Endothelial cell (in vitro differentiated cells): ENCODE data around the gene CDKN3. TPM values are rescaled to one million over a fixed set of nuclear protein-coding genes. Genes with fewer than 3 reads are reported as not detected.

ENCODE experiments used
- DNase-seq: peaks from one replicate; pipeline ENCODE4 v3.0.0; 2021; ENCODE audit warnings: low spot score
- H3K27ac Mint-ChIP-seq: one replicate; pipeline ENCODE4 v1.8.0; 2021; ENCODE audit warnings: mixed read lengths, inconsistent platforms; ENCODE audit not compliant: unreplicated experiment
- H3K27me3 Mint-ChIP-seq: one replicate; pipeline ENCODE4 v1.8.0; 2021; ENCODE audit warnings: mild to moderate bottlenecking, moderate library complexity, mixed read lengths, inconsistent platforms; ENCODE audit not compliant: unreplicated experiment
- H3K36me3 Mint-ChIP-seq: one replicate; pipeline ENCODE4 v1.8.0; 2021; ENCODE audit warnings: mild to moderate bottlenecking, low read depth, mixed read lengths, inconsistent platforms; ENCODE audit not compliant: unreplicated experiment
- H3K4me1 Mint-ChIP-seq: one replicate; pipeline ENCODE4 v1.8.0; 2021; ENCODE audit warnings: mild to moderate bottlenecking, mixed read lengths, inconsistent platforms; ENCODE audit not compliant: unreplicated experiment
- H3K4me3 Mint-ChIP-seq: one replicate; pipeline ENCODE4 v1.8.0; 2021; ENCODE audit warnings: mild to moderate bottlenecking, mixed read lengths, inconsistent platforms; ENCODE audit not compliant: unreplicated experiment
- H3K9me3 Mint-ChIP-seq: one replicate; pipeline ENCODE4 v1.8.0; 2021; ENCODE audit warnings: mixed read lengths, inconsistent platforms; ENCODE audit not compliant: unreplicated experiment
- total RNA-seq: library from RNA; stranded (reverse); fragmentation: NEBNext Ultra II Directional; extraction: Animal tissue kit (Norgen Biotek cat#: 25700); gene quantifications from one replicate; pipeline ENCODE4 v1.2.1, GENCODE V29; 2021; ENCODE audit not compliant: unreplicated experiment
- TF ChIP-seq, protein P1 (sequence below): fragments of 200-600 bp; sonication (generic); IDR thresholded peaks from one replicate; pipeline ENCODE4 v1.5.0; 2021; ENCODE audit warnings: antibody characterized with exemption; ENCODE audit not compliant: unreplicated experiment

Gene CDKN3
- total RNA-seq, 1 donor from 2014 or later = 12.2 TPM

DNA sequence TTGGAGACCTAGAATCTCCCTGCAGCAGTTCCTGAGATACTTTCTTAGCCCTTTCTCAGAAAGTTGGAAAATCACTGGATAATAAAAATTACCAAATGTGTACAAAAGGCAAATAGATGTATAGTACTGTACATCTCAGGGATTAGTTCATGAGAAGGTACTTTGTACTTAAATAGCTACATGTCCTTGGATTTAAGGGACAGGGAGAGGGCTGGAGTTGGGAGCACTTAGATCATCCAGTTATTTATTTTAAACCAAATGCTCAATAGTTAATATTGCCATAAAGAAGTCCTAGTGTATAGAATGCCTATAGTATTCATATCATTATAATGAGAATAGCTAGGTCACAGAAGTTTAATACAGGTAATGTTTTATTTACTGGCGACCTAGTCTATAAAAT lies 13.4 kb downstream of the CDKN3 start:
- Mint-ChIP-seq H3K27ac (no peak overlapping the region), H3K4me1 (no peaks in the 10 kb centered on the region), H3K27me3 (peaks cover 3% of the 10 kb centered on the region), H3K36me3 (peaks cover 16% of the 10 kb centered on the region), H3K4me3 (no peak overlapping the region), H3K9me3 (no peaks in the 10 kb centered on the region)
- no peak for DNase-seq
- TF ChIP-seq, protein P1, sequence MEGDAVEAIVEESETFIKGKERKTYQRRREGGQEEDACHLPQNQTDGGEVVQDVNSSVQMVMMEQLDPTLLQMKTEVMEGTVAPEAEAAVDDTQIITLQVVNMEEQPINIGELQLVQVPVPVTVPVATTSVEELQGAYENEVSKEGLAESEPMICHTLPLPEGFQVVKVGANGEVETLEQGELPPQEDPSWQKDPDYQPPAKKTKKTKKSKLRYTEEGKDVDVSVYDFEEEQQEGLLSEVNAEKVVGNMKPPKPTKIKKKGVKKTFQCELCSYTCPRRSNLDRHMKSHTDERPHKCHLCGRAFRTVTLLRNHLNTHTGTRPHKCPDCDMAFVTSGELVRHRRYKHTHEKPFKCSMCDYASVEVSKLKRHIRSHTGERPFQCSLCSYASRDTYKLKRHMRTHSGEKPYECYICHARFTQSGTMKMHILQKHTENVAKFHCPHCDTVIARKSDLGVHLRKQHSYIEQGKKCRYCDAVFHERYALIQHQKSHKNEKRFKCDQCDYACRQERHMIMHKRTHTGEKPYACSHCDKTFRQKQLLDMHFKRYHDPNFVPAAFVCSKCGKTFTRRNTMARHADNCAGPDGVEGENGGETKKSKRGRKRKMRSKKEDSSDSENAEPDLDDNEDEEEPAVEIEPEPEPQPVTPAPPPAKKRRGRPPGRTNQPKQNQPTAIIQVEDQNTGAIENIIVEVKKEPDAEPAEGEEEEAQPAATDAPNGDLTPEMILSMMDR = no peak

DNA sequence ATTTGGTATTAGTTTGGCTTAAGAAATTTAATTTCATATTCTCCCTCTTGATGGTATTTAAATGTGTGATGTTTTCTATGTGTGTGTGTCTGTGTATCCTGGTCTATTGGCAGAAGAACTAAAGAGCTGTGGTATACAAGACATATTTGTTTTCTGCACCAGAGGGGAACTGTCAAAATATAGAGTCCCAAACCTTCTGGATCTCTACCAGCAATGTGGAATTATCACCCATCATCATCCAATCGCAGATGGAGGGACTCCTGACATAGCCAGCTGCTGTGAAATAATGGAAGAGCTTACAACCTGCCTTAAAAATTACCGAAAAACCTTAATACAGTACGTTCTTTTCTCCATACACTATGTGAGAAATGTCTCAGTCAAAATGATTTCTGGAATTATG lies 14.6 kb downstream of the CDKN3 start:
- Mint-ChIP-seq H3K27ac (no peak overlapping the region), H3K27me3 (peaks cover under 1% of the 10 kb centered on the region), H3K9me3 (no peaks in the 10 kb centered on the region), H3K36me3 (peaks cover 13% of the 10 kb centered on the region), H3K4me1 (no peaks in the 10 kb centered on the region), H3K4me3 (no peak overlapping the region)
- DNase-seq = no peak
- TF ChIP-seq, protein P1 = no peak

DNA sequence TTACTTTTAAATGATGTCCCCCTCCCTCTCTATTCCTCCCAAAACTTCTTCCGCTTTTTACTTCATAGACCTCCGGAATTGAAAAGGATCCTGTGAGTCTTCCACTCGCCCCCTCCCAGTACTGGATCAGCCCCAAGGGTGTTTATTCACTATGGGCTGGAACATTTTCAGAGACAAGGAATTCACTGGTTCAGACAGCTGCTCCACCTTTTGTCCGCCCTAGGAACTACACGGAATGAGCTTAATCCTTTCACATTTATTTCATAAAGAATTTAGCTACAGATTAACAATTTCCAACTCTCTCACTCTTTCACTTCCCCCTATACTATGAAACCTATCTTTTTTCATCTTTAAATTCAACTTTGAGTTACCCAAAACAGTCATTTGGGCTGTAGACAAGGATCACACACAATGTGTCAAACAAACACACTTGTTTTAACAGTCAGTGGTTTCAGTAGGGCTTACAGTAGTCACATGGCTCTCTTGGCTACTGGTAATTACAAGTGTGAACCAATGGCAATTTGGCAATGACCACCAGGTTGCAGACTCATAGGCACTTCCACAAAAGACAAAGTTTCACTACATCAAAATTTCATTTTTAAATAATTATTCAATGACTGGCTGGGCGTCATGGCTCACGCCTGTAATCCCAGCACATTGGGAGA lies 23.8 kb downstream of the CDKN3 start:
- H3K4me1 Mint-ChIP-seq = peaks cover 4% of the 10 kb centered on the region
- DNase-seq = peak; percentile 55
- H3K27ac Mint-ChIP-seq = peak overlapping the region; percentile 62
- H3K27me3 Mint-ChIP-seq = no peaks in the 10 kb centered on the region
- H3K36me3 Mint-ChIP-seq = no peaks in the 10 kb centered on the region
- TF ChIP-seq, protein P1 = peak; percentile 79
- H3K9me3 Mint-ChIP-seq = no peaks in the 10 kb centered on the region
- no peak overlapping the region for H3K4me3 Mint-ChIP-seq

DNA sequence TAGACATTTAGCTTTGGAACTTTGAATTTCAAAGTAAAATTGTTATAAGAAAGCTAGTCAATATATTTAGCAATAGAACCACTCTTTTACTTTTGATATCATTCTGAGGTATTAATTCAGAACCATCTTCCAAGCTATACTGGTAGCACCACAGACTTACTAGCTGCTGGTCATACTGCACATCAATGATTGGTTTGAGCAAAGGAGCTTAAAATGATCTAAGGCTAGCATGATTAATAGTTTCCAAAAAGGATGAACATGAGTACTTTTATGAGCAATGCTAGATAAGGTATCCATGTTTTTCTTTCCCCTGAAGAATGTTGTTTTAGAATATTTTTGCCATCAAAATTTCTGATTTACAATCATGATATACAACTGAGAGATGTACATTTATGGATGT lies 27.2 kb downstream of the CDKN3 start:
- H3K36me3 Mint-ChIP-seq = peaks cover 5% of the 10 kb centered on the region
- no peak overlapping the region for H3K4me3 Mint-ChIP-seq
- TF ChIP-seq, protein P1 = no peak
- H3K4me1 Mint-ChIP-seq = peaks cover 4% of the 10 kb centered on the region
- no peak for DNase-seq
- no peaks in the 10 kb centered on the region for H3K9me3 Mint-ChIP-seq
- H3K27me3 Mint-ChIP-seq = no peaks in the 10 kb centered on the region
- no peak overlapping the region for H3K27ac Mint-ChIP-seq

DNA sequence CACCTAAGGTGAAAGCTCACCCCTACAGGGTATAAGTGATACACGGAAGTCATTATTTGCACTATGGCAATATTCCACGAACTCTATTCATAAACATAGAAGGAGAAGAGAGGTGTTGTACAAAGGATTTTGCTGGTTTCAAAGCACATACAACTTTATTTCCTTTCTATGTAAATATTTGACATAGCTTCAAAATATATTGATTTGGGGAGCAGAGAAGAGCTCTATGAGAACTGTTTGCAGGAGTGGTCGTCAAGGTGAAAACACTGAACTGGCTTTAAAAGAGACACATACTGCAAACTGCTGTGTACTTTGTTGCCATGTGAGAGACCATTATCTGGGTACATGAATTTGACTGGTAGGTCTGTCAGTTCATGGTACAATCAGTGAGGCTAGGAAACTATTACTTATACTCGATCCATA lies 27.7 kb downstream of the CDKN3 start:
- peaks cover 4% of the 10 kb centered on the region for H3K4me1 Mint-ChIP-seq
- peaks cover 5% of the 10 kb centered on the region for H3K36me3 Mint-ChIP-seq
- H3K27ac Mint-ChIP-seq = no peak overlapping the region
- H3K9me3 Mint-ChIP-seq = no peaks in the 10 kb centered on the region
- H3K27me3 Mint-ChIP-seq = no peaks in the 10 kb centered on the region
- no peak overlapping the region for H3K4me3 Mint-ChIP-seq
- no peak for DNase-seq
- TF ChIP-seq, protein P1 = no peak
